GM18951 (cell line): ENCODE data around the gene OR8D2.

Source experiments
- POLR2A ChIP-seq: IDR thresholded peaks from 4 replicates; pipeline ENCODE4 v1.6.1; 2011; ENCODE audit warnings: mild to moderate bottlenecking; ENCODE audit not compliant: insufficient read length, insufficient read depth; ENCODE audit errors: extremely low read depth
- in situ Hi-C: fragments of 300-500 bp; cut with MboI; formaldehyde crosslinking; loops from one replicate; pipeline ENCODE4 v1.12.0; 2022; ENCODE audit warnings: low sequenced_read_pairs, mixed read lengths, inconsistent platforms; ENCODE audit not compliant: unreplicated experiment

Gene OR8D2

GRCh38 chr11:124320097-124320496 lies at the start of gene OR8D2:
OR8D2 (minus strand) TSS chr11:124320197; CDS start chr11:124320197, 0 bp downstream.
- TF ChIP-seq POLR2A, result no peak
- in situ Hi-C loops, result no loop called here

- in situ Hi-C loops, result no loop called here
- no peak for TF ChIP-seq POLR2A
Measured at GRCh38 chr11:124359566-124359965, 39.6 kb upstream of the OR8D2 start.

- no peak for TF ChIP-seq POLR2A
- in situ Hi-C loops, result no loop called here
Measured at GRCh38 chr11:124346311-124346955, 26.4 kb upstream of the OR8D2 start.

GRCh38 chr11:124344346-124344745 lies 24.3 kb upstream of the OR8D2 start:
- in situ Hi-C loops, result no loop called here

GRCh38 chr11:124340142-124340447 lies 20.1 kb upstream of the OR8D2 start:
- TF ChIP-seq POLR2A, result no peak
- in situ Hi-C loops, result no loop called here

More at GRCh38 chr11:124344346-124344745, 24.3 kb upstream of the OR8D2 start:
- TF ChIP-seq POLR2A, result no peak

- in situ Hi-C loops, result no loop called here
- TF ChIP-seq POLR2A, result no peak
Measured at GRCh38 chr11:124339396-124340141, 19.6 kb upstream of the OR8D2 start.

- TF ChIP-seq POLR2A, result no peak
- in situ Hi-C loops, result no loop called here
Measured at GRCh38 chr11:124331873-124332272, 11.9 kb upstream of the OR8D2 start.

GRCh38 chr11:124329787-124330478 lies 9.9 kb upstream of the OR8D2 start:
- in situ Hi-C loops, result no loop called here
- TF ChIP-seq POLR2A, result no peak

- TF ChIP-seq POLR2A, result no peak
- in situ Hi-C loops, result no loop called here
Measured at GRCh38 chr11:124327775-124328174, 7.8 kb upstream of the OR8D2 start.

GRCh38 chr11:124322356-124322755 lies 2.4 kb upstream of the OR8D2 start:
- no peak for TF ChIP-seq POLR2A
- in situ Hi-C loops, result no loop called here

GRCh38 chr11:124315052-124315451 lies 4.9 kb downstream of the OR8D2 start:
- in situ Hi-C loops, result no loop called here
- no peak for TF ChIP-seq POLR2A

GRCh38 chr11:124313849-124314248 lies 6.1 kb downstream of the OR8D2 start, which contains the start of gene OR8D1:
OR8D1 (minus strand) TSS chr11:124313949; CDS start chr11:124310766, 3,183 bp downstream.
- TF ChIP-seq POLR2A, result no peak
- in situ Hi-C loops, result no loop called here

GRCh38 chr11:124313131-124313530 lies 6.9 kb downstream of the OR8D2 start:
- in situ Hi-C loops, result no loop called here
- TF ChIP-seq POLR2A, result no peak
